Fibroblast of lung (primary cell): ENCODE measurements around the gene VPS4A. TPM values are rescaled to one million over a fixed set of nuclear protein-coding genes. Genes with fewer than 3 reads are reported as not detected.
A peak's percentile ranks its signal among the peaks of the same experiment; 100 is the strongest.

Experiments
- DNase-seq, 2 donors: peaks; one replicate each; pipeline versions ENCODE4 v3.0.0 to v3.0.0-alpha.2; 2010; ENCODE audit warnings: low read depth in 2 of 2
- H2AFZ ChIP-seq: 2 replicates; pipeline ENCODE4 v1.5.1; 2012; ENCODE audit warnings: low read length, control low read depth, inconsistent platforms
- H3K27ac ChIP-seq: 2 replicates; pipeline ENCODE4 v1.5.1; 2011; ENCODE audit warnings: low read length, control low read depth; ENCODE audit not compliant: insufficient read depth
- H3K27me3 ChIP-seq: 2 replicates; pipeline ENCODE4 v1.5.1; 2011; ENCODE audit warnings: mild to moderate bottlenecking, low read length; ENCODE audit not compliant: control insufficient read depth, insufficient read depth
- H3K36me3 ChIP-seq: 2 replicates; pipeline ENCODE4 v1.5.1; 2011; ENCODE audit warnings: low read length; ENCODE audit not compliant: control insufficient read depth, insufficient read depth
- H3K4me1 ChIP-seq: 2 replicates; pipeline ENCODE4 v1.5.1; 2011; ENCODE audit warnings: low read length; ENCODE audit not compliant: control insufficient read depth, insufficient read depth; ENCODE audit errors: extremely low read depth
- H3K4me2 ChIP-seq: 2 replicates; pipeline ENCODE4 v1.5.1; 2011; ENCODE audit warnings: low read length, control low read depth; ENCODE audit not compliant: insufficient read depth; ENCODE audit errors: extremely low read depth
- H3K4me3 ChIP-seq, 4 experiments: fragments of 200-600 bp in 1 of 4; sonication (generic) in 1 of 4; replicated peaks in 1 of 4; 2 replicates each; pipeline ENCODE4 v1.5.1; 2011 to 2016; ENCODE audit warnings: low read length in 4 of 4, low read depth in 3 of 4, mild to moderate bottlenecking in 3 of 4, control low read depth in 2 of 4, inconsistent platforms in 1 of 4, mixed read lengths in 1 of 4; ENCODE audit not compliant: insufficient read depth in 1 of 4; ENCODE audit errors: control extremely low read depth in 1 of 4
- H3K79me2 ChIP-seq: 2 replicates; pipeline ENCODE4 v1.5.1; 2012; ENCODE audit warnings: mild to moderate bottlenecking, low read length, inconsistent platforms; ENCODE audit not compliant: control insufficient read depth, insufficient read depth
- H3K9ac ChIP-seq: 2 replicates; pipeline ENCODE4 v1.5.1; 2011; ENCODE audit warnings: mild to moderate bottlenecking, low read length, control low read depth; ENCODE audit not compliant: insufficient read depth
- H3K9me3 ChIP-seq: 2 replicates; pipeline ENCODE4 v1.5.1; 2012; ENCODE audit warnings: low read depth, low read length; ENCODE audit not compliant: control insufficient read depth, insufficient read depth
- H4K20me1 ChIP-seq: 2 replicates; pipeline ENCODE4 v1.5.1; 2011; ENCODE audit warnings: low read length; ENCODE audit not compliant: control insufficient read depth, insufficient read depth; ENCODE audit errors: extremely low read depth
- EZH2 ChIP-seq: IDR thresholded peaks from 2 replicates; pipeline ENCODE4 v1.5.1; 2012; ENCODE audit warnings: low read length, control low read depth, mild to moderate bottlenecking; ENCODE audit errors: missing control alignments
- polyA minus RNA-seq: library from RNA; depleted of rRNA, polyadenylated mRNA; stranded (reverse); fragments of >200 nt; gene quantifications from 2 replicates; pipeline ENCODE4 v1.2.3, GENCODE V29; 2011; ENCODE audit warnings: low replicate concordance
- polyA plus RNA-seq, 2 donors: library from polyadenylated mRNA; depleted of rRNA in 1 of 2; stranded (reverse) in 1 of 2; unstranded in 1 of 2; fragments of >200 nt; gene quantifications; 2 replicates each; pipeline ENCODE4 v1.2.1, GENCODE V29; 2011 to 2012; ENCODE audit warnings: missing spikeins in 1 of 2
- total RNA-seq: library from RNA; depleted of rRNA; stranded (reverse); fragments of >200 nt; gene quantifications from 2 replicates; pipeline ENCODE4 v1.2.1, GENCODE V29; 2014
- TF ChIP-seq, protein P1 (sequence below), 2 donors: IDR thresholded peaks in 1 of 2; conservative IDR thresholded peaks in 1 of 2; 1 replicate in 1 of 2; 2 replicates in 1 of 2; pipeline ENCODE4 v1.5.1; 2011 to 2012; ENCODE audit warnings: low read length in 2 of 2, control low read depth in 1 of 2, inconsistent platforms in 1 of 2, low read depth in 1 of 2, mild to moderate bottlenecking in 1 of 2

The VPS4A gene
- total RNA-seq: 30.0 and 39.8 TPM in 2 replicates
- 14.5 and 18.4 TPM in 2 replicates for polyA plus RNA-seq
- 37.2 and 45.6 TPM in 2 replicates for polyA plus RNA-seq (2012)
- 32.7 and 47.3 TPM in 2 replicates for polyA minus RNA-seq

DNA sequence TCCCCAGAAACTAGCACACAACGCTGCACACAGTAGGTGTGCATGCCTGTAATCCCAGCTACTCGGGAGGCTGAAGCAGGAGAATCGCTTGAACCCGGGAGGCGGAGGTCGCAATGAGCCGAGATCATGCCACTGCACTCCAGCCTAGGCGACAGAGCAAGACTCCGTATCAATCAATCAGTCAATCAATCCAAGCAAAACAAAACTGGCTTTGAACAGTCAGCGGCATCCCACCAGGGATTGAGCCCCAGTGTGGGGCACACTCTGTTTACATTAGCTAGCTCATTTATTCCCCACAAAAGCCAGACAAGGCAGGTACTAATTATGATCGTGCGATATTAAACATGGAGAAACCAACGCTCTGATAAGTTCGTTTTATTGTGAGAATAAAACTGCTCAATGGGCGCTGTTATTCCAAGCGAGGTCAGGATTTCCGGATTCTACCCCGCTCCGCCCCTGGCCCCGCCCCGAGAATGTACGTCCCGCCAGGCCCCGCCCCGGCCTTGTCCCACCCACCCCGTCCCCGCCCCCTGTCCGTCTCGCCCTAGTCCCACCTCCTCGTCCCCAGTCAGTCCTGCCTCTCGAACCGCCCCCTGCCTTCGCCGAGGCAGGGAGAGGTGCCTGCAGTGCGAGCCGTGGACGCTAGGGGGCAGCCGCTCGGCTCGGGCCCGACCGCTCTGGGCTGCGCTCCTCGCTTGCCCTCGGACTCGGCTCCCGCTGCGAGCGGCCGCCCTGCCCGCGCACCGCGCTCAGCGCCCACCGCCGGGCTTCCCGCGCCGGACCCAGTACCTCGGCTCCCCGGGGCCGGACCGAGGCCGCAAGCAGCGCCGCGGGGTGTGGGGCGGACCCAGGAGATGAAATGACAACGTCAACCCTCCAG, at the start of gene VPS4A:
Gene VPS4A (plus strand): TSS at position 698 of the 880 bp plus-strand sequence. CDS start 162 bp downstream, at position 860.
- peak; percentile 91 to 96 for DNase-seq
- H3K4me2 ChIP-seq: peak within 1 kb of the TSS; percentile 84
- no peaks in the 10 kb centered on the region for H4K20me1 ChIP-seq
- peak within 1 kb of the TSS; percentile 90 for H3K9ac ChIP-seq
- H3K36me3 ChIP-seq: peaks cover 1% of the 10 kb centered on the region
- H3K4me3 ChIP-seq: peak within 1 kb of the TSS; percentile 88 to 93 (median 90)
- no peaks in the 10 kb centered on the region for H3K4me1 ChIP-seq
- H3K9me3 ChIP-seq: no peaks in the 10 kb centered on the region
- TF ChIP-seq, protein P1, sequence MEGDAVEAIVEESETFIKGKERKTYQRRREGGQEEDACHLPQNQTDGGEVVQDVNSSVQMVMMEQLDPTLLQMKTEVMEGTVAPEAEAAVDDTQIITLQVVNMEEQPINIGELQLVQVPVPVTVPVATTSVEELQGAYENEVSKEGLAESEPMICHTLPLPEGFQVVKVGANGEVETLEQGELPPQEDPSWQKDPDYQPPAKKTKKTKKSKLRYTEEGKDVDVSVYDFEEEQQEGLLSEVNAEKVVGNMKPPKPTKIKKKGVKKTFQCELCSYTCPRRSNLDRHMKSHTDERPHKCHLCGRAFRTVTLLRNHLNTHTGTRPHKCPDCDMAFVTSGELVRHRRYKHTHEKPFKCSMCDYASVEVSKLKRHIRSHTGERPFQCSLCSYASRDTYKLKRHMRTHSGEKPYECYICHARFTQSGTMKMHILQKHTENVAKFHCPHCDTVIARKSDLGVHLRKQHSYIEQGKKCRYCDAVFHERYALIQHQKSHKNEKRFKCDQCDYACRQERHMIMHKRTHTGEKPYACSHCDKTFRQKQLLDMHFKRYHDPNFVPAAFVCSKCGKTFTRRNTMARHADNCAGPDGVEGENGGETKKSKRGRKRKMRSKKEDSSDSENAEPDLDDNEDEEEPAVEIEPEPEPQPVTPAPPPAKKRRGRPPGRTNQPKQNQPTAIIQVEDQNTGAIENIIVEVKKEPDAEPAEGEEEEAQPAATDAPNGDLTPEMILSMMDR (conservative IDR thresholded peaks at IDR 0.05 in 1 of 2, IDR thresholded peaks at IDR 0.05 in 1 of 2; ENCODE audit: low read depth in 1 of 2, low read length in 2 of 2): peak; percentile 61 to 63
- TF ChIP-seq EZH2: no peak
- peak within 1 kb of the TSS; percentile 76 for H3K27ac ChIP-seq
- H3K79me2 ChIP-seq: peaks cover 33% of the 10 kb centered on the region
- peak within 1 kb of the TSS; percentile 83 for H2AFZ ChIP-seq
- no peaks in the 10 kb centered on the region for H3K27me3 ChIP-seq

DNA sequence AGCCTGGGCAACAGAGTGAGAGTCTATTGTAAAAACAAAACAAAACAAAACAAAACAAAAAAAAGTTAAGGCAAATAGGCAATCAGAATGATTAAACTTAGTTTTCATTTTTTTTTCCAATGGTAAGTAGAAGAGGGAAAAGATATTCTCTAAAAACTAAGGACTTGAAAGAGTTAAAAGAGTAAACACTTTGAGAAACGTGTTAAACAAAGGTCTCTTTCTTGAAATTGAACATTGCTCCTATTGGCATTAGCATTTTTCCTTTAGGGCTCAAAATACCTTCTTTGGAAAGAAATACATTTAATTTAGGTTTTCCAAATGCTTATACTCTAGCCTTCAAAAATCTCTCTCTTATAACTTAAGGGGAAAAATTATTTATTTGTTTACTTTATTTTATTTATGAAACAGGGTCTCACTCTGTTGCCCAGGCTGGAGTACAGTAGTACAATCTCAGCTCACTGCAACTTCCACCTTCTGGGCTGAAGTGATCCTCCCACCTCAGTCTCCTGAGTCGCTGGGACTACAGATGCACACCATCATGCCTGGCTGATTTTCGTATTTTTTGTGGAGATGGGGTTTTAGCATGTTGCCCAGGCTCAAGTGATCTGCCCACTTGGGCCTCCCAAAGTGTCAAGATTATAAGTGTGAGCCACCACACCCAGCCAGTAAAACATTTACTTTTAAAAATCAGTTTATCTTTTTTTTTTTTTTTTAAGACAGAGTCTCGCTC, 44.7 kb upstream of the VPS4A start:
- TF ChIP-seq EZH2: no peak
- TF ChIP-seq, protein P1 (conservative IDR thresholded peaks at IDR 0.05 in 1 of 2, IDR thresholded peaks at IDR 0.05 in 1 of 2; ENCODE audit: low read depth in 1 of 2, low read length in 2 of 2): no peak
- no peak for DNase-seq
- no peaks in the 10 kb centered on the region for H3K9me3 ChIP-seq
- H3K4me2 ChIP-seq: no peak overlapping the region
- H3K27me3 ChIP-seq: no peaks in the 10 kb centered on the region
- no peak overlapping the region for H3K27ac ChIP-seq
- H2AFZ ChIP-seq: no peak overlapping the region
- H4K20me1 ChIP-seq: no peaks in the 10 kb centered on the region
- H3K4me1 ChIP-seq: peaks cover 3% of the 10 kb centered on the region
- H3K9ac ChIP-seq: no peak overlapping the region
- H3K79me2 ChIP-seq: peaks cover 9% of the 10 kb centered on the region
- no peak overlapping the region for H3K4me3 ChIP-seq
- peaks cover 5% of the 10 kb centered on the region for H3K36me3 ChIP-seq

DNA sequence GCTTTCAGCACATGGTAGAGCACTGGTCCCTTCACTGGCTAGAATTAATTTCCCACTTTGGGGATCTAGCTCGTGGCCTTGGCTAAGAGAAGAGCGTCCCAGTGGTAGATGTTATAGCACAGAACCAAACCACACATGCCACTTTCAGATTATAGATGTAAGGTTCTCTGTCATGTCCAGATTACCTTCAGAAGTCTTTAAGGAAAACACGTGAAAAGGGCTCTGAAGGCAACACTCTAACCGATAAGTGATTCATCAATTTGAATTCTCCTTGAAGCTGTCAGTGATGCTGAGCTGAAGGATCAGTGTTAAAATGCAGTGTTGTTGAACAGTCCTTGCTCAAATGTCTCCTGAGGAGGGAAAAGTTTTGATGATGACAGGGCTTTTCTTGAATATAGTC, 43.5 kb upstream of the VPS4A start:
- H3K9me3 ChIP-seq: no peaks in the 10 kb centered on the region
- H2AFZ ChIP-seq: no peak overlapping the region
- TF ChIP-seq EZH2: no peak
- TF ChIP-seq, protein P1 (conservative IDR thresholded peaks at IDR 0.05 in 1 of 2, IDR thresholded peaks at IDR 0.05 in 1 of 2; ENCODE audit: low read depth in 1 of 2, low read length in 2 of 2): no peak
- no peaks in the 10 kb centered on the region for H3K27me3 ChIP-seq
- no peak overlapping the region for H3K9ac ChIP-seq
- no peak overlapping the region for H3K27ac ChIP-seq
- peaks cover 5% of the 10 kb centered on the region for H3K36me3 ChIP-seq
- H3K79me2 ChIP-seq: peaks cover 4% of the 10 kb centered on the region
- no peak for DNase-seq
- no peak overlapping the region for H3K4me2 ChIP-seq
- H3K4me1 ChIP-seq: peaks cover 3% of the 10 kb centered on the region
- no peaks in the 10 kb centered on the region for H4K20me1 ChIP-seq
- H3K4me3 ChIP-seq: no peak overlapping the region
